SK-N-SH (cell line): Measurements from ENCODE around the gene SLC35F1. TPM values are rescaled to one million over a fixed set of nuclear protein-coding genes. Genes with fewer than 3 reads are reported as not detected.

Source experiments
- CTCF ChIA-PET: fragments of 300-600, 350-600 bp; formaldehyde crosslinking; extraction: SDS; loops from one replicate; lab custom pipeline; 2021; lab: Yijun Ruan, JAX
- POLR2A ChIA-PET: fragments of 350-600 bp; sonication (Branson Sonifier 250); formaldehyde crosslinking; extraction: SDS; loops from one replicate; lab custom pipeline; 2020; ENCODE audit warnings: antibody characterized with exemption, inconsistent platforms; lab: Yijun Ruan, JAX
- DNase-seq: peaks from one replicate; pipeline ENCODE4 v3.0.0; 2012
- H2AFZ ChIP-seq: fragments of 200-600 bp; sonication (generic); 2 replicates; pipeline ENCODE4 v1.8.1; 2016; ENCODE audit warnings: antibody characterized with exemption, mild to moderate bottlenecking, low read depth
- H3F3A ChIP-seq: fragments of 200-600 bp; sonication (generic); replicated peaks from 2 replicates; pipeline ENCODE3; 2016; ENCODE audit warnings: antibody characterized with exemption, mild to moderate bottlenecking; ENCODE audit not compliant: insufficient read depth
- H3K27ac ChIP-seq, 2 experiments: fragments of 200-500 bp in 1 of 2; fragments of 200-600 bp in 1 of 2; sonication (Bioruptor generic) in 1 of 2; sonication (generic), shearing (Covaris generic) in 1 of 2; 2 replicates each; pipeline versions ENCODE4 v1.5.1 to v1.6.1; 2014 to 2016; ENCODE audit warnings: low read depth in 2 of 2, inconsistent platforms in 1 of 2, low read length in 1 of 2, mild to moderate bottlenecking in 1 of 2, mixed read lengths in 1 of 2
- H3K27me3 ChIP-seq: fragments of 200-600 bp; sonication (generic), shearing (Covaris generic); 2 replicates; pipeline ENCODE4 v1.6.1; 2016; ENCODE audit warnings: mixed run types; ENCODE audit not compliant: insufficient read depth
- H3K36me3 ChIP-seq, 2 experiments: fragments of 200-500 bp in 1 of 2; fragments of 200-600 bp in 1 of 2; sonication (Bioruptor generic) in 1 of 2; sonication (generic) in 1 of 2; replicated peaks in 1 of 2; 2 replicates each; pipeline versions ENCODE3 to v1.5.1; 2014 to 2016; ENCODE audit warnings: low read length in 1 of 2, mild to moderate bottlenecking in 1 of 2; ENCODE audit not compliant: insufficient read depth in 2 of 2, control insufficient read depth in 1 of 2
- H3K4me1 ChIP-seq, 2 experiments: fragments of 200-500 bp in 1 of 2; fragments of 200-600 bp in 1 of 2; sonication (Bioruptor generic) in 1 of 2; sonication (generic), shearing (Covaris generic) in 1 of 2; 2 replicates each; pipeline versions ENCODE4 v1.5.1 to v1.6.1; 2014 to 2016; ENCODE audit warnings: low read depth in 1 of 2, low read length in 1 of 2, mixed run types in 1 of 2; ENCODE audit not compliant: insufficient read depth in 2 of 2, control insufficient read depth in 1 of 2
- H3K4me2 ChIP-seq: fragments of 200-600 bp; sonication (generic), shearing (Covaris generic); 2 replicates; pipeline ENCODE4 v1.6.1; 2017; ENCODE audit warnings: mixed run types
- H3K4me3 ChIP-seq, 2 experiments: fragments of 200-500 bp in 1 of 2; fragments of 200-600 bp in 1 of 2; sonication (Bioruptor generic) in 1 of 2; sonication (generic), shearing (Covaris generic) in 1 of 2; 2 replicates each; pipeline versions ENCODE4 v1.5.1 to v1.8.1; 2014 to 2016; ENCODE audit warnings: low read depth in 2 of 2, inconsistent platforms in 1 of 2, low read length in 1 of 2, mild to moderate bottlenecking in 1 of 2, mixed read lengths in 1 of 2, moderate library complexity in 1 of 2
- H3K79me2 ChIP-seq: fragments of 200-600 bp; sonication (generic); 2 replicates; pipeline ENCODE4 v1.8.1; 2017; ENCODE audit warnings: mild to moderate bottlenecking; ENCODE audit not compliant: insufficient read depth
- H3K9ac ChIP-seq: fragments of 200-600 bp; sonication (generic); 2 replicates; pipeline ENCODE4 v1.6.1; 2017; ENCODE audit warnings: mixed run types
- H3K9me2 ChIP-seq: fragments of 200-600 bp; sonication (generic); 2 replicates; pipeline ENCODE4 v1.6.1; 2017; ENCODE audit warnings: mixed run types
- H3K9me3 ChIP-seq: fragments of 200-600 bp; sonication (generic); 2 replicates; pipeline ENCODE4 v1.6.1; 2017; ENCODE audit warnings: mixed run types, mild to moderate bottlenecking, moderate library complexity
- H4K20me1 ChIP-seq: fragments of 200-600 bp; sonication (generic); 2 replicates; pipeline ENCODE4 v1.6.1; 2017; ENCODE audit warnings: mild to moderate bottlenecking, mixed run types; ENCODE audit not compliant: insufficient read depth
- CHD2 ChIP-seq: fragments of 150-350 bp; IDR thresholded peaks from 2 replicates; pipeline ENCODE4 v1.6.1; 2018; ENCODE audit warnings: low read length; ENCODE audit not compliant: partially characterized antibody
- CTCF ChIP-seq: fragments of 200-600 bp; sonication (generic); IDR thresholded peaks from 2 replicates; pipeline ENCODE4 v1.6.1; 2017; ENCODE audit warnings: antibody characterized with exemption, mild to moderate bottlenecking, moderate library complexity
- ELF1 ChIP-seq: IDR thresholded peaks from 2 replicates; pipeline ENCODE4 v1.4.0; 2012
- EP300 ChIP-seq, 2 experiments: IDR thresholded peaks; 2 replicates each; pipeline versions ENCODE4 v1.4.0 to v1.6.1; 2012; ENCODE audit warnings: borderline replicate concordance in 1 of 2, low read depth in 1 of 2, low read length in 1 of 2
- EZH2phosphoT487 ChIP-seq: fragments of 200-600 bp; sonication (generic); IDR thresholded peaks from 2 replicates; pipeline ENCODE4 v1.6.1; 2017; ENCODE audit warnings: low read depth, mixed run types, mild to moderate bottlenecking, antibody characterized with exemption, moderate library complexity, borderline replicate concordance
- FOXM1 ChIP-seq: IDR thresholded peaks from 2 replicates; pipeline ENCODE4 v1.4.0; 2012; ENCODE audit warnings: low read depth, mild to moderate bottlenecking
- GATA2 ChIP-seq: sonication (generic); formaldehyde crosslinking; IDR thresholded peaks from 2 replicates; pipeline ENCODE4 v1.5.0; 2020; ENCODE audit warnings: mild to moderate bottlenecking, missing genetic modification reagents
- MEF2A ChIP-seq: IDR thresholded peaks from 2 replicates; pipeline ENCODE4 v1.4.0; 2012; ENCODE audit warnings: low read depth, borderline replicate concordance
- PBX3 ChIP-seq: IDR thresholded peaks from 2 replicates; pipeline ENCODE4; 2012
- SMC3 ChIP-seq: IDR thresholded peaks from 2 replicates; pipeline ENCODE4 v1.6.1; 2012; ENCODE audit warnings: low read depth, low read length, improper control_type of control experiment
- USF1 ChIP-seq: IDR thresholded peaks from 2 replicates; pipeline ENCODE4 v1.4.0; 2012; ENCODE audit warnings: low read depth, borderline replicate concordance
- USF2 ChIP-seq: fragments of 150-350 bp; IDR thresholded peaks from 2 replicates; pipeline ENCODE4 v1.6.1; 2017; ENCODE audit warnings: antibody characterized with exemption, low read length, low read depth, borderline replicate concordance
- WGBS: methylation state at CpG from one replicate; pipeline ENCODE4 v1.1.6; 2017; ENCODE audit warnings: low lambda C conversion rate; 5-methylcytosine and 5-hydroxymethylcytosine counted together
- polyA plus RNA-seq, 3 experiments: library from polyadenylated mRNA; depleted of rRNA; stranded (reverse); fragments of >200 nt; gene quantifications; 2 replicates each; pipeline ENCODE4 v1.2.3, GENCODE V29; 2012

The SLC35F1 gene
- polyA plus RNA-seq, 1 of the 3 experiments (the other 2 are of a cell fraction): under 0.01 TPM

- TF ChIP-seq EP300 (IDR thresholded peaks at IDR 0.05; ENCODE audit: borderline replicate concordance in 1 of 2, low read depth in 1 of 2, low read length in 1 of 2) (no peak), PBX3 (no peak)
Measured at GRCh38 chr6:117924690-117925089, 17.6 kb downstream of the SLC35F1 start (continued).

- no peaks in the 10 kb centered on the region for H3K27me3 ChIP-seq
- H3K4me3 ChIP-seq: no peak overlapping the region
- WGBS: 1% methylated on average over 3 of the region's 3 CpGs
- no peak overlapping the region for H3K9ac ChIP-seq
- no peaks in the 10 kb centered on the region for H3K4me1 ChIP-seq
- no peak for TF ChIP-seq ELF1
- TF ChIP-seq PBX3: no peak
- no peak for TF ChIP-seq MEF2A
- no peak for TF ChIP-seq CTCF
- TF ChIP-seq GATA2 (CRISPR knock-in tag): no peak
- no peak for TF ChIP-seq SMC3
- TF ChIP-seq FOXM1: no peak
- TF ChIP-seq EP300 (IDR thresholded peaks at IDR 0.05; ENCODE audit: borderline replicate concordance in 1 of 2, low read depth in 1 of 2, low read length in 1 of 2): no peak
- no peak overlapping the region for H3K27ac ChIP-seq
- ChIA-PET POLR2A (no interaction called here), CTCF (no interaction called here)
- DNase-seq: no peak
- no peaks in the 10 kb centered on the region for H4K20me1 ChIP-seq
- no peak overlapping the region for H2AFZ ChIP-seq
- no peaks in the 10 kb centered on the region for H3K9me2 ChIP-seq
- H3K79me2 ChIP-seq: no peaks in the 10 kb centered on the region
- no peaks in the 10 kb centered on the region for H3K36me3 ChIP-seq
- H3K9me3 ChIP-seq: no peaks in the 10 kb centered on the region
- no peak overlapping the region for H3K4me2 ChIP-seq
- H3F3A ChIP-seq: no peaks in the 10 kb centered on the region
Measured at GRCh38 chr6:117927866-117928265, 20.8 kb downstream of the SLC35F1 start.

- Histone ChIP-seq H3K9ac (no peak overlapping the region), H3K4me2 (no peak overlapping the region), H3K27ac (no peak overlapping the region), H3K4me1 (no peaks in the 10 kb centered on the region), H3K4me3 (no peak overlapping the region), H3K9me2 (no peaks in the 10 kb centered on the region), H3K79me2 (no peaks in the 10 kb centered on the region), H3K36me3 (no peaks in the 10 kb centered on the region), H3K9me3 (no peaks in the 10 kb centered on the region), H4K20me1 (no peaks in the 10 kb centered on the region), H3F3A (no peaks in the 10 kb centered on the region), H3K27me3 (no peaks in the 10 kb centered on the region), H2AFZ (no peak overlapping the region)
- CTCF ChIA-PET: no interaction called here
- no peak for DNase-seq
- POLR2A ChIA-PET: no interaction called here
- under 1% methylated on average over 4 of the region's 4 CpGs for WGBS
- TF ChIP-seq EZH2phosphoT487: no peak
- TF ChIP-seq USF2: no peak
- TF ChIP-seq PBX3: no peak
- no peak for TF ChIP-seq FOXM1
- TF ChIP-seq CTCF: no peak
- TF ChIP-seq CHD2: no peak
- TF ChIP-seq USF1: no peak
Measured at GRCh38 chr6:117928833-117929232, 21.8 kb downstream of the SLC35F1 start.
